ENCODE data around the gene MEIOSIN. TPM values are rescaled to one million over a fixed set of nuclear protein-coding genes. Genes with fewer than 3 reads are reported as not detected.

Gene MEIOSIN
- total and polyA plus RNA-seq, 2 of the 13 experiments (the other 11 are each of a cell fraction or from before 2014, with no cell fraction given), result not detected

DNA sequence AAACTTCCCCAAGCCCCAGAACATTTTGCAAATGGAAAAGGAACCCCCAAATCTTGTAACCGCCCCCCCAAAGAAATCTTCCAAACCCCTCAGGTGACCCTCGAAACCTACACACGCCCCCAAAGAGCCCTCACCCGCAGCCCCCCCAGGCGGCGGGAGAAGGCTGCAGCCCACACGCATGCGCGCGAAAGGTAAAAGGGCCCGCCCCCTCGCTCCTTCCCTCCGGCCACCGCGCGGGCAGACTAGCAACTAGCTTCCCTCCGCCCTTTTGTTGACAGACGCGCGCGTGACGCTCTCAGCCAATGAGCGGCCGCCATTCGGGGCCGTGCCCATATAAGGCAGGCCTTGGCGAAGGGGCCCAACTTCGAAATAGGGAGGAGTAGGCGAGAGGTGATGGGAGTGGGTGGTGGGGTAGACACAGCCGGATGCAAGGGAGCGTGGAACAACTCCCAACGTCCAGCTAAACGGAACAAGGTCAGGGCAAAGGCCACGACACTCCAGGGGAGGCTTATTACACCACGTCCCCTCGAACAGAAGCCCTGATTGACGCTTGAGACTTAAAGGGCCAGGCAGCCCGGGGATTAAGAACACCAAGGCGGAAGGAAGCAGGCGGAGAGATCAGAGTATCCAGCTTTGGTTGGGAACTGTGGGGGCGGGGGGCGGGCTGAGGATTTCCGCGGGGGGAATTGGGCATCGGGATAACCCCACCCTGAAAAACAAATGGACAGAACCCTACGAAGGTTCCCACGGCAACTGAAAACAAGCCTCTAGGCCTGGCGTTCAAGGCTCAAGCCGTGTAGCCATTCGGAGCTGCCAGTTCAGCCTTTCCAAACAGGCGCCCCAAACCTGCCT is 15.9 kb upstream of the MEIOSIN start (continued):
- TF ChIP-seq MYNN (CRISPR knock-in tag; IDR thresholded peaks at IDR 0.05; ENCODE audit: low read depth), result no peak
- TF ChIP-seq TMF1 (CRISPR knock-in tag; IDR thresholded peaks at IDR 0.05; ENCODE audit: low read depth), result 0 out of 2 replicates have a peak, but pooled peaks have one; percentile 31
- TF ChIP-seq ZNF143 (CRISPR knock-in tag; IDR thresholded peaks at IDR 0.05), result peak; percentile 81
- no peak for TF ChIP-seq SNAI1 (CRISPR knock-in tag; IDR thresholded peaks at IDR 0.05; ENCODE audit: borderline replicate concordance)
- no peak for TF ChIP-seq ONECUT2 (CRISPR knock-in tag; IDR thresholded peaks at IDR 0.05)
- TF ChIP-seq, protein P1, sequence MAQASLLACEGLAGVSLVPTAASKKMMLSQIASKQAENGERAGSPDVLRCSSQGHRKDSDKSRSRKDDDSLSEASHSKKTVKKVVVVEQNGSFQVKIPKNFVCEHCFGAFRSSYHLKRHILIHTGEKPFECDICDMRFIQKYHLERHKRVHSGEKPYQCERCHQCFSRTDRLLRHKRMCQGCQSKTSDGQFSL (CRISPR knock-in tag; IDR thresholded peaks at IDR 0.05), result peak; percentile 69; the same call in 1 of the 2 replicates
- peak; percentile 66 for TF ChIP-seq CBX1 (IDR thresholded peaks at IDR 0.05; ENCODE audit: low read depth)
- peak; percentile 86 for TF ChIP-seq REPIN1 (CRISPR knock-in tag; IDR thresholded peaks at IDR 0.05; ENCODE audit: borderline replicate concordance, low read depth)
- TF ChIP-seq JUN (CRISPR knock-in tag; IDR thresholded peaks at IDR 0.05), result peak; percentile 59; the same call in 1 of the 2 replicates
- peak; percentile 86 for TF ChIP-seq SKI (IDR thresholded peaks at IDR 0.05; ENCODE audit: partially characterized antibody)
- no peak for TF ChIP-seq ZC3H4 (CRISPR knock-in tag; IDR thresholded peaks at IDR 0.05; ENCODE audit: borderline replicate concordance)
- no peak for TF ChIP-seq FOXA1 (IDR thresholded peaks at IDR 0.05)
- TF ChIP-seq FOXA1 (CRISPR knock-in tag; IDR thresholded peaks at IDR 0.05), result peak; percentile 84
- TF ChIP-seq SMAD3 (CRISPR knock-in tag; IDR thresholded peaks at IDR 0.05), result 0 out of 2 replicates have a peak, but pooled peaks have one; percentile 31
- TF ChIP-seq, protein P2, sequence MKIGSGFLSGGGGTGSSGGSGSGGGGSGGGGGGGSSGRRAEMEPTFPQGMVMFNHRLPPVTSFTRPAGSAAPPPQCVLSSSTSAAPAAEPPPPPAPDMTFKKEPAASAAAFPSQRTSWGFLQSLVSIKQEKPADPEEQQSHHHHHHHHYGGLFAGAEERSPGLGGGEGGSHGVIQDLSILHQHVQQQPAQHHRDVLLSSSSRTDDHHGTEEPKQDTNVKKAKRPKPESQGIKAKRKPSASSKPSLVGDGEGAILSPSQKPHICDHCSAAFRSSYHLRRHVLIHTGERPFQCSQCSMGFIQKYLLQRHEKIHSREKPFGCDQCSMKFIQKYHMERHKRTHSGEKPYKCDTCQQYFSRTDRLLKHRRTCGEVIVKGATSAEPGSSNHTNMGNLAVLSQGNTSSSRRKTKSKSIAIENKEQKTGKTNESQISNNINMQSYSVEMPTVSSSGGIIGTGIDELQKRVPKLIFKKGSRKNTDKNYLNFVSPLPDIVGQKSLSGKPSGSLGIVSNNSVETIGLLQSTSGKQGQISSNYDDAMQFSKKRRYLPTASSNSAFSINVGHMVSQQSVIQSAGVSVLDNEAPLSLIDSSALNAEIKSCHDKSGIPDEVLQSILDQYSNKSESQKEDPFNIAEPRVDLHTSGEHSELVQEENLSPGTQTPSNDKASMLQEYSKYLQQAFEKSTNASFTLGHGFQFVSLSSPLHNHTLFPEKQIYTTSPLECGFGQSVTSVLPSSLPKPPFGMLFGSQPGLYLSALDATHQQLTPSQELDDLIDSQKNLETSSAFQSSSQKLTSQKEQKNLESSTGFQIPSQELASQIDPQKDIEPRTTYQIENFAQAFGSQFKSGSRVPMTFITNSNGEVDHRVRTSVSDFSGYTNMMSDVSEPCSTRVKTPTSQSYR (CRISPR knock-in tag; IDR thresholded peaks at IDR 0.05; ENCODE audit: borderline replicate concordance), result peak; percentile 59; the same call in 1 of the 2 replicates
- peak; percentile 39; the same call in 1 of the 2 replicates for TF ChIP-seq NKX3-1 (CRISPR knock-in tag; IDR thresholded peaks at IDR 0.05)
- TF ChIP-seq SNAPC2 (CRISPR knock-in tag; IDR thresholded peaks at IDR 0.05), result peak; percentile 53; the same call in 1 of the 2 replicates
- TF ChIP-seq, protein P3, sequence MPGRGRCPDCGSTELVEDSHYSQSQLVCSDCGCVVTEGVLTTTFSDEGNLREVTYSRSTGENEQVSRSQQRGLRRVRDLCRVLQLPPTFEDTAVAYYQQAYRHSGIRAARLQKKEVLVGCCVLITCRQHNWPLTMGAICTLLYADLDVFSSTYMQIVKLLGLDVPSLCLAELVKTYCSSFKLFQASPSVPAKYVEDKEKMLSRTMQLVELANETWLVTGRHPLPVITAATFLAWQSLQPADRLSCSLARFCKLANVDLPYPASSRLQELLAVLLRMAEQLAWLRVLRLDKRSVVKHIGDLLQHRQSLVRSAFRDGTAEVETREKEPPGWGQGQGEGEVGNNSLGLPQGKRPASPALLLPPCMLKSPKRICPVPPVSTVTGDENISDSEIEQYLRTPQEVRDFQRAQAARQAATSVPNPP (CRISPR knock-in tag; IDR thresholded peaks at IDR 0.05), result peak; percentile 54; the same call in 1 of the 2 replicates
- TF ChIP-seq RARA (CRISPR knock-in tag; IDR thresholded peaks at IDR 0.05), result peak; percentile 88
- TF ChIP-seq YEATS4 (CRISPR knock-in tag; IDR thresholded peaks at IDR 0.05; ENCODE audit: borderline replicate concordance), result peak; percentile 39; the same call in 1 of the 2 replicates
- 0 out of 2 replicates have a peak, but pooled peaks have one; percentile 10 for TF ChIP-seq ZMYM2 (CRISPR knock-in tag; IDR thresholded peaks at IDR 0.05)
- TF ChIP-seq CBX5 (CRISPR knock-in tag; IDR thresholded peaks at IDR 0.05; ENCODE audit: borderline replicate concordance), result peak; percentile 65; the same call in 1 of the 2 replicates
- TF ChIP-seq ZNF138 (CRISPR knock-in tag; IDR thresholded peaks at IDR 0.05; ENCODE audit: low read depth), result peak; percentile 37; the same call in 1 of the 2 replicates
- TF ChIP-seq ZNF430 (CRISPR knock-in tag; IDR thresholded peaks at IDR 0.05), result peak; percentile 82; the same call in 1 of the 2 replicates
- TF ChIP-seq MEIS1 (CRISPR knock-in tag; IDR thresholded peaks at IDR 0.05; ENCODE audit: borderline replicate concordance), result peak; percentile 94
- no peak for TF ChIP-seq ZNF205 (CRISPR knock-in tag; IDR thresholded peaks at IDR 0.05)
- peak in 1 of 2 experiments; percentile 76; a peak in 2 of 4 replicates for TF ChIP-seq KLF16 (CRISPR knock-in tag; IDR thresholded peaks at IDR 0.05)

All from HepG2 (cell line).